VCaP (cell line): ENCODE data around the gene AP1M2.
A peak's percentile ranks its signal among the peaks of the same experiment; 100 is the strongest.
"Not testable (repeated sequence)": the region's sequence is repeated elsewhere in the genome, so short reads cannot be mapped to it uniquely, and the experiment has no call there.

Experiments
- H3K27ac ChIP-seq: fragments of 450-650 bp; 2 replicates; pipeline ENCODE4 v1.5.1; 2017
- CTCF ChIP-seq: fragments of 450-650 bp; conservative IDR thresholded peaks from 2 replicates; pipeline ENCODE4 v1.5.1; 2017; ENCODE audit warnings: mild to moderate bottlenecking, moderate library complexity

The AP1M2 gene

GRCh38 chr19:10577951-10578350, 9.2 kb downstream of the AP1M2 start:
- no peak overlapping the region for H3K27ac ChIP-seq
- no peak for TF ChIP-seq CTCF

DNA sequence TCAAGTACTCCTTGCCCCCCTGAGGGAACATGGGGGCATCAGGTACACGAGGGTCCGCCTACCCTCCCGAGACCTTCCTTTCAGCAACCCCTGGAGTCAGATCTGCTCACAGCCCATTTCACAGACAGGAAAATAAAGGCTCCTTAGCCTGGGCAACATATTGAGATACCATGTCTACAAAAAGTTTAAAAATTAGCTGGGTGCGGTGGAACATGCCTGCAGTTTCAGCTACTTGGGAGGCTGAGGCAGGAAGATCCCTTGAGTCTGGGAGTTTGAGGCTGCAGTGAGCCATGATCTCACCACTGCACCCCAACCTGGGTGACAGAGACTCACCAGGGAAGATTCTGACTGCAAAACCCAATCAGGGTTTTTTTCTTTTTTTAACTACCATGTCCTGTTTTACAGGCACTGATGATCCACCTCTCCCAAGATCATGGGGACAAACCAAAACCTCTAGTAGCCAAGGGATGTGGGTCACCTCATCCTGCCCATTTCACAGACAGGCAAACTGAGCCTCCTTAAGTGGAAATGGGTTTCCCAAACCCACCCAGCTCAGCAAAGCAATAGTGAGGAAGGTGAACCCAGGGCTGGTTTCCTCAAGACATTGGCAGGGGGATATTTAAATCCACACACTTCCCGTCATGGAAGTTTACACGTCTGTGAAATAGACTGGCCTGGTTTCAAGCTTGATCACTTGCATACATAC, 11.9 kb downstream of the AP1M2 start:
- no peak for TF ChIP-seq CTCF
- no peak overlapping the region for H3K27ac ChIP-seq

DNA sequence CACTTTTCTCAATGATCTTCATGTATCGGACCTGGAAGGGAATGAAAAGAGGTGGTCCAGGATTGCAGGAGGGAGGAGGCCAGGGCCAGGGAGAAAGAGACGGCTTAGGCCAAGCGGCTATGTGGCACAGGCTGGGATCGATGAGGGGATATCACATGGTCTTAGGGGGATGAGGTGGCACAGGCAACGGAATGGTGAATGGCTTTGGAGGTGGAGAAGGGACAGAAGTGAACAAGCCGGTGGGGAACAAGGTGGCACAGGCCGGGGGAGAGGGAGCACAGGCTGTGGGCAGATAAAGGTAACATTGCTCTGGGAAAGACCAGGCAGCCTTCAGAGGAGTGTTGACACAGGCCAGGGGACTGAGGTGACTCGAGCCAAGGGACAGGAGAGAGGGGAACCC, 12.7 kb downstream of the AP1M2 start:
- TF ChIP-seq CTCF, result no peak
- H3K27ac ChIP-seq, result no peak overlapping the region

DNA sequence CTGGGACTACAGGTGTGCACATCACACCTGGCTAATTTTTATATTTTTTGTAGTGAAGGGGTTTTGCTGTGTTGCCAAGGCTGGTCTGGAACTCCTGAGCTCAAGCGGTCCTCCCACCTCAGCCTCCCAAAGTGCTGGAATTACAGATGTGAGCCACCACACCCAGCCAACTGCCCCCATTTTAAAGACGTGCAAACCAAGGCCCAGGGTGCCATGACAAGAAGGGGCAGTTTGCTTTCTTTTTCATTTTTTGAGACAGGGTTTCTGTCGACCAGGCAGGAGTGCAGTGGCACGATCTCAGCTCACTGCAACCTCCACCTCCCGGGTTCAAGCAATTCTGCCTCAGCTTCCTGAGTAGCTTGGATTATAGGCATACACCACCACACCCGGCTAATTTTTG, 13.3 kb downstream of the AP1M2 start:
- H3K27ac ChIP-seq, result not testable (repeated sequence)

DNA sequence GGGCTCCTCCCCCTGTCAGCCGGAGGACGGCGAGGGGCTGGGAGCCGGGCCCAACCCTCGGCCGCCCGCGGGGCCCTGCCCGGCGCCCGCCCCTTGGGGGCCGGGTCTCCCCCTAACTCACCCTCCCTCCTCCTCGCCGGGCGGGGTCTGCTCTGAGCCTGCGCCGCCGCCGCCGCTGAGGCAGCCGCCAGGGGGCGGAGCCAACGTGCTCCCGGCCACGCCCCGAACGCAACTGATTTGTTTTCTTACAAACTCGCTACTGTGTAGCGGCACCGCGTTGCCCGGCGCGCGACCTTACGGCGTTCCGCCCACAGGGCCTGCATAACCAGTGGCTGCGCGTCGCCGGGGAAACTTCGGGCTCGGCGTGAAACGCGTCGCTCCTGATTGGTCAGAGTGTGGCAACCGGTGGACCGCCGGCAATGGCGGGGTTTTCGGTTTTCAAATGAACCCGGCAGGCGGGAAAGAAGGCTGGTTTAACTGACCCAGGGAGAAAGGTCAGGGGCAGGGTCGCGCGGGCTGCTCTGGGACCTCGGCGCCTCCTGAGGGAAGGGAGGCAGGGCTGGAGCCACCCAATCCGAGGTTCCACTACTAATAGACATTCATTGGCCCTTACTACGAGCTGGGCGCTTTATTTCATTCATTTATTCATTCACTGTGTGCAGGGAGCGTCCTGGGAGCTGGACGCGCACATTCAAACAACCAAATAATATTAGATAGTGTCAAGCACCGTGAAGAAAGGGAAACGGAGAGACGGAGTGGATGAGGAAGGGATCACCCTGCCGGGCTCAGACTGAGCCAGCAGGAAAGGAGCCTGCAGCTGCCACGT, 18.1 kb downstream of the AP1M2 start, which contains the start of gene CDKN2D:
Gene CDKN2D (minus strand): TSS at position 154 of the 826 bp plus-strand sequence. CDS start 326 bp downstream, outside the sequence.
- no peak for TF ChIP-seq CTCF
- peak within 1 kb of the TSS; percentile 51 for H3K27ac ChIP-seq

GRCh38 chr19:10568062-10568825, 18.9 kb downstream of the AP1M2 start:
- TF ChIP-seq CTCF, result no peak
- H3K27ac ChIP-seq, result peak overlapping the region; percentile 51

DNA sequence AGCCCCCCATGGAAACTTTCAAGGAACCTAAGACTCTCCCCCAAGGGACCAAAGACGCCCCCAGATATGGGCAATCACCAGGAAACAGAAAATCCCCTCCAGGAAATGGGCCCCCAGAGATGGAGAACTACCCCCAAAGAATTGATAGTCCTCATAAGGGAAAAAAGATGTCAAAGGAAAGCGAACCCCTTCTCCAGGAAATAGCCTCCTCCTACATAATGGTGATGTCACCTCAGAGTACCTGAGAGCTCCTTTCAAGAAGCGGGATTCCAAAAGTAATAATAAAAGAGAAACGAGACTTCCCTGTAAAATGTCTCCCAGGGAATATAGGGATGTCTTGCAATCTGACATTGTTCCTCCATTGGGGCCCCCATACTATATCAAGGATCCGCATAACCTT, 19.5 kb downstream of the AP1M2 start:
- TF ChIP-seq CTCF, result no peak
- H3K27ac ChIP-seq, result peak overlapping the region; percentile 51
